Lung (tissue), 12 donors: ENCODE data around the gene SUGCT. TPM values are rescaled to one million over a fixed set of nuclear protein-coding genes. Genes with fewer than 3 reads are reported as not detected.

Experiments used
- ATAC-seq: fragments of 200-7000 bp; cut with Tn5 transposase; one replicate; pipeline ENCODE4 v1.9.1; 2020; ENCODE audit warnings: moderate number of reproducible peaks; ENCODE audit not compliant: insufficient read depth, low FRiP score
- DNase-seq, 3 donors: peaks; one replicate each; pipeline ENCODE4 v3.0.0-alpha.2; 2013 to 2017
- H3K27ac ChIP-seq, 2 donors: one replicate each; pipeline ENCODE4 v1.5.1; 2013; ENCODE audit warnings: mild to moderate bottlenecking in 2 of 2, moderate library complexity in 2 of 2, control low read depth in 1 of 2, inconsistent platforms in 1 of 2, low read depth in 1 of 2, low read length in 1 of 2
- H3K27me3 ChIP-seq, 3 donors: one replicate each; pipeline ENCODE4 v1.5.1; 2013; ENCODE audit warnings: low read length in 2 of 3; ENCODE audit not compliant: control insufficient read depth in 3 of 3, insufficient read depth in 3 of 3
- H3K36me3 ChIP-seq, 4 donors: one replicate each; pipeline ENCODE4 v1.5.1; 2013; ENCODE audit warnings: low read length in 4 of 4, mild to moderate bottlenecking in 1 of 4, moderate library complexity in 1 of 4; ENCODE audit not compliant: control insufficient read depth in 4 of 4, insufficient read depth in 4 of 4
- H3K4me1 ChIP-seq, 5 donors: one replicate each; pipeline ENCODE4 v1.5.1; 2013; ENCODE audit warnings: low read length in 5 of 5, mild to moderate bottlenecking in 2 of 5, moderate library complexity in 1 of 5; ENCODE audit not compliant: control insufficient read depth in 5 of 5, insufficient read depth in 5 of 5
- H3K4me3 ChIP-seq: one replicate; pipeline ENCODE4 v1.5.1; 2013; ENCODE audit warnings: mild to moderate bottlenecking, control low read depth, moderate library complexity
- H3K9ac ChIP-seq, 2 donors: one replicate each; pipeline ENCODE4 v1.5.1; 2013; ENCODE audit warnings: low read length in 2 of 2, control low read depth in 1 of 2; ENCODE audit not compliant: insufficient read depth in 1 of 2
- H3K9me3 ChIP-seq, 4 donors: one replicate each; pipeline ENCODE4 v1.5.1; 2013; ENCODE audit warnings: low read length in 3 of 4, mild to moderate bottlenecking in 1 of 4, moderate library complexity in 1 of 4; ENCODE audit not compliant: control insufficient read depth in 4 of 4, insufficient read depth in 3 of 4
- WGBS, 2 donors: extraction: QIAGEN DNeasy Blood & Tissue Kit; methylation state at CpG; one replicate each; pipeline ENCODE4 v1.1.7; 2013; 5-methylcytosine and 5-hydroxymethylcytosine counted together
- polyA plus RNA-seq, 2 donors: library from polyadenylated mRNA; stranded (reverse); fragments of 200-250 nt; gene quantifications; one replicate each; pipeline ENCODE4 v1.2.1, GENCODE V29; 2013
- total RNA-seq, 2 donors: library from RNA; depleted of rRNA in 1 of 2; stranded (reverse); fragments of >200 nt in 1 of 2; gene quantifications; one replicate each; pipeline ENCODE4 v1.2.1, GENCODE V29; 2014 to 2021
- TF ChIP-seq, protein P1 (sequence below): IDR thresholded peaks from 2 replicates; pipeline ENCODE4 v1.5.1; 2012; ENCODE audit warnings: mild to moderate bottlenecking; ENCODE audit errors: control extremely low read depth, extremely low read depth
- donor health status: control.
- donor health status: control.
- donor health status: Bipolar disorder and iron deficiency.
- donor health status: healthy.
- donor health status: DM: yes; HTN: yes; CAD: no.

The SUGCT gene
- total and polyA plus RNA-seq, 4 donors, result 0.23 to 4.2 (median 1.8) TPM

DNA sequence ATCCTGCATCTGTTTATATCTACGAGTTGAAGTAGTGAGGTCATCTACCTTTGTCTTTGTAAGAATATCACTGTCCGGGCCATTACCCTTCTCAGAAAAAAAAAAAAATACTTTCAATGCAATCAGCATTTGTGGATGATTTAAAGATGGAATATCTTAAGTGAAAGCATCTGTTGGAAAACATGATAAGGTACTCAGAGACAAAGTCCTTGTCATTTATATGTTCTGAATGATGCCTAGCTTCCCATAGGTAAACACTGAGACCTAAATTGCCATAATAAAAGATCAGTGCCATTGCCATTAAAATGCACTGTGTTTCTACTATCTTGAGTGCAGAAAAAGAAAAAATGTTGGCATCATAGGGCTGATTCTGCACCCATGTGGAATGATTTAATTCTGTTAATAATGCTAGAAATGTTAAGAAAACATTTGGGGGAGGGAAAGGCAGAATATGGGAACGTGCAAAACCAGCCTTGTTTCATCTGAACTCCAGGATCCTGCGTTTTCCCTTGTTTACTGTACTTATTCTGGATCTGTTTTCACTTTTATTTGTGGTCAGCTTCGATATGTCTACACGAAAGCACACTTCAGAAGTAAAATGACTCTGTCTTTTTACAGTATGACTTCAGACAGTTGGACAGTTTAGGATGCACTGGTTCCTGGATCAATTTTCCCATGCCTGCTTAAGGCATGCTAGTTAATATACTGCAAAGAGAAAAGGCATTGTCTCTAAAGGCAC is 669.8 kb downstream of the SUGCT start:
- Histone ChIP-seq H3K9me3 (peaks cover 0 to 2% (median 0%) of the 10 kb centered on the region in 4 donors), H3K9ac (no peak overlapping the region), H3K4me1 (no peaks in the 10 kb centered on the region), H3K27me3 (no peaks in the 10 kb centered on the region), H3K36me3 (no peaks in the 10 kb centered on the region), H3K4me3 (no peak overlapping the region), H3K27ac (no peak overlapping the region)
- WGBS, 2 donors, result 76 to 84% methylated on average over 6 of the region's 6 CpGs
- ATAC-seq, result no peak
- no peak for DNase-seq
- TF ChIP-seq, protein P1, sequence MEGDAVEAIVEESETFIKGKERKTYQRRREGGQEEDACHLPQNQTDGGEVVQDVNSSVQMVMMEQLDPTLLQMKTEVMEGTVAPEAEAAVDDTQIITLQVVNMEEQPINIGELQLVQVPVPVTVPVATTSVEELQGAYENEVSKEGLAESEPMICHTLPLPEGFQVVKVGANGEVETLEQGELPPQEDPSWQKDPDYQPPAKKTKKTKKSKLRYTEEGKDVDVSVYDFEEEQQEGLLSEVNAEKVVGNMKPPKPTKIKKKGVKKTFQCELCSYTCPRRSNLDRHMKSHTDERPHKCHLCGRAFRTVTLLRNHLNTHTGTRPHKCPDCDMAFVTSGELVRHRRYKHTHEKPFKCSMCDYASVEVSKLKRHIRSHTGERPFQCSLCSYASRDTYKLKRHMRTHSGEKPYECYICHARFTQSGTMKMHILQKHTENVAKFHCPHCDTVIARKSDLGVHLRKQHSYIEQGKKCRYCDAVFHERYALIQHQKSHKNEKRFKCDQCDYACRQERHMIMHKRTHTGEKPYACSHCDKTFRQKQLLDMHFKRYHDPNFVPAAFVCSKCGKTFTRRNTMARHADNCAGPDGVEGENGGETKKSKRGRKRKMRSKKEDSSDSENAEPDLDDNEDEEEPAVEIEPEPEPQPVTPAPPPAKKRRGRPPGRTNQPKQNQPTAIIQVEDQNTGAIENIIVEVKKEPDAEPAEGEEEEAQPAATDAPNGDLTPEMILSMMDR, result no peak

DNA sequence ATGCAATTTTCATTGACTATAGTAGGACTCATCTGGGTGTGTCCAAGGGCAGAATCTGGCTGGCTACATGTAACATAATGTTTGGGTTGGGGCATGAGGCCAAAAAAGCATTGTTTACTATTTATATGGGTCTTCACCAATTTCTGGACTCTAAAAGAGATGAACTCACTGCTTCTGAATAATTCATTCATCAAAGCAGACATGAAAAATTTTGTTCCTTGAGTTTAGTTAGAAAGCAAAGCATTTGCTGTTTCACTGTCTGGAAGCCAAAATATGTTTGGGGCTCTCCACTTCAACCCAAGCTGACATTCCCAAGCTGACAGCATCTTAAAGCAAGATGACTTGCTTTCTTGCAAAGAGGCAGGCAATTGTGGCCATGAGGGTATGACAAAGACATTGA is 670.6 kb downstream of the SUGCT start:
- H3K27ac ChIP-seq, result no peak overlapping the region
- TF ChIP-seq, protein P1, result no peak
- H3K27me3 ChIP-seq, result no peaks in the 10 kb centered on the region
- no peaks in the 10 kb centered on the region for H3K36me3 ChIP-seq
- ATAC-seq, result no peak
- no peaks in the 10 kb centered on the region for H3K4me1 ChIP-seq
- H3K4me3 ChIP-seq, result no peak overlapping the region
- no peak overlapping the region for H3K9ac ChIP-seq
- H3K9me3 ChIP-seq, result peaks cover 0 to 2% (median 0%) of the 10 kb centered on the region in 4 donors
- DNase-seq, result no peak

DNA sequence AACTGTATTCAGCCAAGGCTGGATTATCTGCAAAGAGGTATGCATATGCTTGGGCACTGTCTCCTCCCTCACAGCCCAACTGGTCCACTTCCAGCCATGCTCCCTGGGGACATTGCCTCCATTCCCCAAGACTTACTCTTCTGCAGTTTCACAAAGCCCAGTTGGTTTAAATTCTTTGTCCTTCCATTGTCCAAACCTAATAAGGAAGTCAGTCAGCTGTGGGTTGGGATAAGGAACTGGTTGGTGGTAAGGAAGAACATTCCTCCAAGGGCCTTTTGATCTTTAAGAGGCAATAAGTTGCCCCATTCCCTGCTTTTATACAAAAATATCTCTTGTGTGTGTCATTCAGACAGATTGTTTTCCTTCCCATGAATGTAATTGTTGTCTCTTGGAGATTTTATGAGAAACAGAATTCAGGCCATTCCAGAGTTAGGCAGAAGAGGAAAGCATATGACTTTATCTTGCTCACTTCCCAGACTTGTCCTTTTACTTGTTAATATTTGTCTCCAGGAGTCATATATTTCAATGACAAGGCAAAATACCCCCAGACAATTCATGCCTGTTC is 673.7 kb downstream of the SUGCT start:
- TF ChIP-seq, protein P1, result no peak
- Histone ChIP-seq H3K27me3 (no peaks in the 10 kb centered on the region), H3K27ac (no peak overlapping the region), H3K36me3 (no peaks in the 10 kb centered on the region), H3K9me3 (peaks cover 0 to 3% (median 1%) of the 10 kb centered on the region in 4 donors), H3K9ac (no peak overlapping the region), H3K4me3 (no peak overlapping the region), H3K4me1 (no peaks in the 10 kb centered on the region)
- no peak for ATAC-seq
- DNase-seq, result no peak
